Natural killer cell (primary cell): ENCODE data around the gene ASXL3. TPM values are rescaled to one million over a fixed set of nuclear protein-coding genes. Genes with fewer than 3 reads are reported as not detected.

Source experiments
- ATAC-seq, 3 donors: fragments of 150-1000 bp in 2 of 3; fragments of 200-7000 bp in 1 of 3; cut with Tn5 transposase; 1 replicate in 1 of 3; 2 replicates in 2 of 3; pipeline ENCODE4 v1.10.0; 2021; ENCODE audit warnings: mild to moderate bottlenecking in 2 of 3, moderate library complexity in 2 of 3
- DNase-seq, 2 donors: peaks; one replicate each; pipeline versions ENCODE4 v3.0.0 to v3.0.0-alpha.2; 2013 to 2021; ENCODE audit warnings: mixed read lengths in 1 of 2
- H3K27ac ChIP-seq: one replicate; pipeline ENCODE4 v1.5.1; 2013; ENCODE audit warnings: mild to moderate bottlenecking, low read length
- H3K27me3 ChIP-seq: one replicate; pipeline ENCODE4 v1.6.1; 2013; ENCODE audit warnings: low read length; ENCODE audit not compliant: control insufficient read depth, insufficient read depth
- H3K36me3 ChIP-seq: one replicate; pipeline ENCODE4 v1.6.1; 2013; ENCODE audit warnings: low read length; ENCODE audit not compliant: control insufficient read depth, insufficient read depth
- H3K4me1 ChIP-seq: one replicate; pipeline ENCODE4 v1.6.1; 2013; ENCODE audit warnings: low read length; ENCODE audit not compliant: control insufficient read depth, insufficient read depth
- H3K4me3 ChIP-seq: one replicate; pipeline ENCODE4 v1.5.1; 2013; ENCODE audit warnings: low read length
- H3K9me3 ChIP-seq: one replicate; pipeline ENCODE4 v1.6.1; 2013; ENCODE audit warnings: low read length; ENCODE audit not compliant: control insufficient read depth, insufficient read depth
- H3K27ac Mint-ChIP-seq, 2 donors: one replicate each; pipeline ENCODE4 v1.8.0; 2022; ENCODE audit warnings: mild to moderate bottlenecking in 2 of 2, mixed read lengths in 2 of 2, moderate library complexity in 1 of 2
- H3K27me3 Mint-ChIP-seq, 2 donors: one replicate each; pipeline ENCODE4 v1.8.0; 2022; ENCODE audit warnings: low read depth in 2 of 2, mixed read lengths in 2 of 2
- H3K36me3 Mint-ChIP-seq: one replicate; pipeline ENCODE4 v1.8.0; 2022; ENCODE audit warnings: mixed read lengths
- H3K4me1 Mint-ChIP-seq, 2 donors: one replicate each; pipeline ENCODE4 v1.8.0; 2022; ENCODE audit warnings: mixed read lengths in 2 of 2
- H3K4me3 Mint-ChIP-seq: one replicate; pipeline ENCODE4 v1.8.0; 2022; ENCODE audit warnings: mild to moderate bottlenecking, moderate library complexity, mixed read lengths
- H3K9me3 Mint-ChIP-seq, 2 donors: one replicate each; pipeline ENCODE4 v1.8.0; 2022; ENCODE audit warnings: mixed read lengths in 2 of 2
- WGBS: methylation state at CpG from one replicate; pipeline ENCODE4 v1.1.7; 2013; ENCODE audit warnings: missing lambda C conversion rate; ENCODE audit not compliant: insufficient coverage; 5-methylcytosine and 5-hydroxymethylcytosine counted together
- intact Hi-C: fragments of 100-400 bp; cut with micrococcal nuclease; formaldehyde crosslinking; loops from one replicate; pipeline ENCODE4 v1.14.2; 2022
- total RNA-seq, 4 donors: library from RNA; stranded (reverse); fragments of 120-200 nt in 1 of 4; gene quantifications; one replicate each; pipeline versions ENCODE4 v1.2.3 to v1.2.4, GENCODE V29; 2013 to 2022
- TF ChIP-seq, protein P1 (sequence below): fragments of 200-600 bp; IDR thresholded peaks from one replicate; pipeline ENCODE4 v1.8.0; 2022; ENCODE audit warnings: antibody characterized with exemption

ASXL3 gene
- total RNA-seq, 3 donors from 2014 or later (not counting 1 experiment from before 2014, with no cell fraction given): not detected

DNA sequence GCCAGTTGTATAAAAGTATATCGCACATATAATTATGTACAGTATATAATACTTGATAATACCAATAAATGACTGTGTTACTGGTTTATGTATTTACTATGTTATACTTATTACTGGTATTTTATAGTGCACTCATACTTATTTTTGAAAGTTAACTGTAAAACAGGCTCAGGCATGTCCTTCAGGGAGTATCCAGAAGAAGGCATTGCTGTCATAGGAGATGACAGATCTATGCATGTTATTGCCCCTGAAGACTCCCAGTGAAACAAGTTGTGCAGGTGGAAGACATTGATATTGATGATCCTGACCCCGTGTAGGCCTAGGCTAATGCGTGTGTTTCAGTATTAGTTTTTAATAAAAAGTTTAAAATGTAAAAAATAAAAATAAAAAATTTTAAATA, 20.3 kb upstream of the ASXL3 start:
- Mint-ChIP-seq H3K4me3 (no peak overlapping the region), H3K4me1 (no peaks in the 10 kb centered on the region), H3K27me3 (no peaks in the 10 kb centered on the region), H3K9me3 (peaks cover 6% of the 10 kb centered on the region in 2 donors), H3K36me3 (no peaks in the 10 kb centered on the region), H3K27ac (no peak overlapping the region)
- no CpG with 5 or more reads among the region's 3 CpGs for whole genome bisulfite sequencing
- intact Hi-C loops: no loop called here
- no peak overlapping the region for H3K27ac ChIP-seq
- H3K36me3 ChIP-seq: no peaks in the 10 kb centered on the region
- no peaks in the 10 kb centered on the region for H3K27me3 ChIP-seq
- DNase-seq: no peak
- H3K4me3 ChIP-seq: no peak overlapping the region
- TF ChIP-seq, protein P1, sequence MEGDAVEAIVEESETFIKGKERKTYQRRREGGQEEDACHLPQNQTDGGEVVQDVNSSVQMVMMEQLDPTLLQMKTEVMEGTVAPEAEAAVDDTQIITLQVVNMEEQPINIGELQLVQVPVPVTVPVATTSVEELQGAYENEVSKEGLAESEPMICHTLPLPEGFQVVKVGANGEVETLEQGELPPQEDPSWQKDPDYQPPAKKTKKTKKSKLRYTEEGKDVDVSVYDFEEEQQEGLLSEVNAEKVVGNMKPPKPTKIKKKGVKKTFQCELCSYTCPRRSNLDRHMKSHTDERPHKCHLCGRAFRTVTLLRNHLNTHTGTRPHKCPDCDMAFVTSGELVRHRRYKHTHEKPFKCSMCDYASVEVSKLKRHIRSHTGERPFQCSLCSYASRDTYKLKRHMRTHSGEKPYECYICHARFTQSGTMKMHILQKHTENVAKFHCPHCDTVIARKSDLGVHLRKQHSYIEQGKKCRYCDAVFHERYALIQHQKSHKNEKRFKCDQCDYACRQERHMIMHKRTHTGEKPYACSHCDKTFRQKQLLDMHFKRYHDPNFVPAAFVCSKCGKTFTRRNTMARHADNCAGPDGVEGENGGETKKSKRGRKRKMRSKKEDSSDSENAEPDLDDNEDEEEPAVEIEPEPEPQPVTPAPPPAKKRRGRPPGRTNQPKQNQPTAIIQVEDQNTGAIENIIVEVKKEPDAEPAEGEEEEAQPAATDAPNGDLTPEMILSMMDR: no peak
- no peaks in the 10 kb centered on the region for H3K9me3 ChIP-seq
- H3K4me1 ChIP-seq: no peaks in the 10 kb centered on the region
- ATAC-seq: no peak

- Histone ChIP-seq H3K27me3 (no peaks in the 10 kb centered on the region), H3K9me3 (no peaks in the 10 kb centered on the region), H3K27ac (no peak overlapping the region), H3K36me3 (no peaks in the 10 kb centered on the region), H3K4me1 (no peaks in the 10 kb centered on the region), H3K4me3 (no peak overlapping the region)
- intact Hi-C loops: no loop called here
- no peaks in the 10 kb centered on the region for H3K4me1 Mint-ChIP-seq
- no peaks in the 10 kb centered on the region for H3K27me3 Mint-ChIP-seq
- WGBS: 69% methylated on average over 1 of the region's 1 CpG
- ATAC-seq: no peak
- H3K9me3 Mint-ChIP-seq: peaks cover 5 to 6% of the 10 kb centered on the region in 2 donors
- H3K27ac Mint-ChIP-seq: no peak overlapping the region
- no peak overlapping the region for H3K4me3 Mint-ChIP-seq
- no peak for DNase-seq
- TF ChIP-seq, protein P1: no peak
- no peaks in the 10 kb centered on the region for H3K36me3 Mint-ChIP-seq
Measured at GRCh38 chr18:33558529-33558928, 19.5 kb upstream of the ASXL3 start.

DNA sequence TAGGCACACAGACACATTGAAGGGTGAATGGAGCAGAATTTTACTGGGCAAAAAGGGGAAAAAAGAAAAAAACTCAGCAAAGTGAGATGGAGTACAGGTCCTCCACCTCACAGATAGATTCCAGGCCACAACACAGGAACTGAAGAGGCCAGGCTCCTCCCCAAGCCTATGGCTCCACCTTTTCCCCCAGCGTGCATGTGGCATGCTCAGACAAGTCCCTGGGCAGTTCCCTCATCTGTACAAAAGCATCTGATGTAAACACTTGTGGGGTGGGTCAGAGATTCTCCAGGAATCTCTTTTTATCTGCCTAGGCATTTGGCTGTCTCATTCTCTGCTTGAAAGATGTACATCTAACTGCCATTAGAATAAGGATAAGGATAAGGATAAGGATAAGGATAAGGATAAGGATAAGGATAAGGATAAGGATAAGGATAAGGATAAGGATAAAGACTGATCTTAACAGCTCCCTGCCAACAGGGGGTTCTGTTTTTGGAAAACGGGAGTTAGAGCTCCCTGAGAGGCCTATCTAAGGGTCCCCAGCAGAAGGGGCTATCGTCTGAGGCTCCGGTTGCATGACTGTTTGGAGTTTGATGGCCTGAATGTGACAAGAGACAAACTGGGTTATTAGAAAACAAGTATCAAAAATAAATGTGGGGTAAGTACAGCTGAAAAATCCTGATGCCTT, 17.2 kb upstream of the ASXL3 start:
- no peaks in the 10 kb centered on the region for H3K36me3 Mint-ChIP-seq
- H3K27me3 Mint-ChIP-seq: no peaks in the 10 kb centered on the region
- H3K9me3 Mint-ChIP-seq: peaks cover 4 to 6% of the 10 kb centered on the region in 2 donors
- Histone ChIP-seq H3K4me1 (no peaks in the 10 kb centered on the region), H3K36me3 (no peaks in the 10 kb centered on the region), H3K9me3 (peaks cover 6% of the 10 kb centered on the region), H3K27me3 (no peaks in the 10 kb centered on the region), H3K4me3 (no peak overlapping the region), H3K27ac (no peak overlapping the region)
- H3K27ac Mint-ChIP-seq: no peak overlapping the region
- H3K4me1 Mint-ChIP-seq: no peaks in the 10 kb centered on the region
- TF ChIP-seq, protein P1: no peak
- DNase-seq (no peak), ATAC-seq (no peak)
- 76% methylated on average over 4 of the region's 4 CpGs for WGBS
- intact Hi-C loops: no loop called here
- no peak overlapping the region for H3K4me3 Mint-ChIP-seq

GRCh38 chr18:33562741-33563140, 15.3 kb upstream of the ASXL3 start:
- H3K36me3 ChIP-seq: no peaks in the 10 kb centered on the region
- peaks cover 8% of the 10 kb centered on the region for H3K9me3 ChIP-seq
- ATAC-seq: no peak
- Mint-ChIP-seq H3K4me3 (no peak overlapping the region), H3K27ac (no peak overlapping the region), H3K4me1 (no peaks in the 10 kb centered on the region), H3K9me3 (peaks cover 6 to 13% of the 10 kb centered on the region in 2 donors), H3K36me3 (peaks cover 7% of the 10 kb centered on the region), H3K27me3 (no peaks in the 10 kb centered on the region)
- no peak for DNase-seq
- no peak overlapping the region for H3K4me3 ChIP-seq
- WGBS: 80% methylated on average over 1 of the region's 1 CpG
- H3K27me3 ChIP-seq: no peaks in the 10 kb centered on the region
- no peaks in the 10 kb centered on the region for H3K4me1 ChIP-seq
- intact Hi-C loops: no loop called here
- TF ChIP-seq, protein P1: no peak
- no peak overlapping the region for H3K27ac ChIP-seq
